NCI-H2029 (cell line): Measurements from ENCODE around the gene CCNF.

ENCODE experiments used
- DNase-seq: peaks from one replicate; lab custom pipeline; 2025; lab: John Stamatoyannopoulos, UW

CCNF gene

GRCh38 chr16:2485811-2486507, 56.7 kb downstream of the CCNF start:
- DNase-seq = no peak

- DNase-seq = no peak
Measured at GRCh38 chr16:2486645-2487516, 57.6 kb downstream of the CCNF start.

- DNase-seq = no peak
Measured at GRCh38 chr16:2487517-2487842, 58.2 kb downstream of the CCNF start.

- DNase-seq = no peak
Measured at GRCh38 chr16:2487903-2488531, 58.8 kb downstream of the CCNF start.

DNA sequence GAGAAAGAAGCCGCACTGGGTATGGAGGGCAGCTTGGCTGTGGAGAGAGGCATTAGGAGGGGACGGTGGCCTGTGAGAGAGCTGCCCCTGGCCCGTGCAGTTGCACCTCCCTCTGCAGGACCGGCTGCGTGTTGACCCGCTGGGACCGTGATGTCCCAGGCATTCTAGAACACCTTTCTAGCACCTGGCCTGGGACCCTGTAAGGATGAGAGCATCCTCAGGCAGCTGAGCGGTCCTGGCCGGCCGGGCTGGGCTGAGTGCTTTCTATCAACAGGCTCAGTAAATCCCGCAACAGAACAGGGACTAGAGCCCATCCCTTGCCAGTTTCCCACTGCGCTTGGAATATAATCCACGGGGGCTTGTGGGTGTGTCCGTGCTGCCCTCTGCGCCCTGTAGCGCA, 60.3 kb downstream of the CCNF start:
- no peak for DNase-seq

- DNase-seq = peak; percentile 62
Measured at GRCh38 chr16:2490190-2491105, 61.2 kb downstream of the CCNF start.

GRCh38 chr16:2492292-2492691, 63.0 kb downstream of the CCNF start:
- DNase-seq = no peak

GRCh38 chr16:2493605-2494004, 64.4 kb downstream of the CCNF start:
- DNase-seq = no peak

- DNase-seq = no peak
Measured at GRCh38 chr16:2494616-2495015, 65.4 kb downstream of the CCNF start.

- DNase-seq = no peak
Measured at GRCh38 chr16:2495041-2495440, 65.8 kb downstream of the CCNF start.

DNA sequence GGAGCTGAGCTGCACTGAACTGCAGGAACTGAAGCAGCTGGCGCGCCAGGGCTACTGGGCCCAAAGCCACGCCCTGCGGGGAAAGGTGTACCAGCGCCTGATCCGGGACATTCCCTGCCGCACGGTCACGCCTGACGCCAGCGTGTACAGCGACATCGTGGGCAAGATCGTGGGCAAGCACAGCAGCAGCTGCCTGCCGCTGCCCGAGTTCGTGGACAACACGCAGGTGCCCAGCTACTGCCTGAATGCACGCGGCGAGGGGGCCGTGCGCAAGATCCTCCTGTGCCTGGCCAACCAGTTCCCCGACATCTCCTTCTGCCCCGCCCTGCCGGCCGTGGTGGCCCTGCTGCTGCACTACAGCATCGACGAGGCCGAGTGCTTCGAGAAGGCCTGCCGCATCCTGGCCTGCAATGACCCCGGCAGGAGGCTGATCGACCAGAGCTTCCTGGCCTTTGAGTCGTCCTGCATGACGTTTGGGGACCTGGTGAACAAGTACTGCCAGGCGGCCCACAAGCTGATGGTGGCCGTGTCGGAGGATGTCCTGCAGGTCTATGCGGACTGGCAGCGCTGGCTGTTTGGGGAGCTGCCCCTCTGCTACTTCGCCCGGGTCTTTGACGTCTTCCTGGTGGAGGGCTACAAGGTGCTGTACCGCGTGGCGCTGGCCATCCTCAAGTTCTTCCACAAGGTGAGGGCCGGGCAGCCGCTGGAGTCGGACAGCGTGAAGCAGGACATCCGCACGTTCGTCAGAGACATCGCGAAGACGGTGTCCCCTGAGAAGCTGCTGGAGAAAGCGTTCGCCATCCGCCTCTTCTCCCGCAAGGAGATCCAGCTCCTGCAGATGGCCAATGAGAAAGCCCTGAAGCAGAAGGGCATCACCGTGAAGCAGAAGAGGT, 67.2 kb downstream of the CCNF start:
- DNase-seq = no peak

- no peak for DNase-seq
Measured at GRCh38 chr16:2497116-2497630, 67.9 kb downstream of the CCNF start.

DNA sequence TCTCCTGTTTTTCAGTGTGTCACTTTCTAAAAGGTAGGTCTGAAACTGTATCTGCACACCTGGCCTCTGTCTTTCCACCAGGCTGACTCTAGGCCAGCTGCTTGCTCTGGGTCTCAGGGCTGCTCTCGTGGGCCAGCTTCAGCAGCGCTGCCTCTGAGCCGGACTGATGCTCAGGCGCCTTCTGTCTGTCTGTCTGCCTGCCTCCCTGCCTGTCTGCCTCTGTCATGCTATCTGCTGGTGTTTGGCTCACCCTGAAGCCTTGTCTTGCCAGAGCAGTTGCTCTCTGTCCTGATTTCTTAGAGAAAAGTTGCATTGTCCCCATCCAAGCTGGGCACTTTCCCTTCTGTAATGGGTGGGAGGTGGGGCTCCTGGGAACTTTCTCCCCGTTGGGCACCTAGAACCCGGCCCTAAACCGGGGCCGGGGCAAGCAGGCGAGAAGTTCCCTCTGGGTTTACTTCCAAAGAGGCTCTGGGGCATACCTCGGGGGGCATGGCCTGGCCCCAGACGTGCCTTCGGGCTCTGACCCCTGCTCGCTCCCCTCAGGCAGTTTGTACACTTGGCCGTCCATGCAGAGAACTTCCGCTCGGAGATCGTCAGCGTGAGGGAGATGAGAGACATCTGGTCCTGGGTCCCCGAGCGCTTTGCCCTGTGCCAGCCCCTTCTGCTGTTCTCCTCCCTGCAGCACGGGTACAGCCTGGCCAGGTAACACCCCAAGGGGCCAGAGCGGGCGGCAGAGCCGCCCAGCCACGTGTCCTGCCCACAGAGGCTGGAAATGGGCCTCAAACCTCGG, 68.6 kb downstream of the CCNF start:
- DNase-seq = no peak

DNA sequence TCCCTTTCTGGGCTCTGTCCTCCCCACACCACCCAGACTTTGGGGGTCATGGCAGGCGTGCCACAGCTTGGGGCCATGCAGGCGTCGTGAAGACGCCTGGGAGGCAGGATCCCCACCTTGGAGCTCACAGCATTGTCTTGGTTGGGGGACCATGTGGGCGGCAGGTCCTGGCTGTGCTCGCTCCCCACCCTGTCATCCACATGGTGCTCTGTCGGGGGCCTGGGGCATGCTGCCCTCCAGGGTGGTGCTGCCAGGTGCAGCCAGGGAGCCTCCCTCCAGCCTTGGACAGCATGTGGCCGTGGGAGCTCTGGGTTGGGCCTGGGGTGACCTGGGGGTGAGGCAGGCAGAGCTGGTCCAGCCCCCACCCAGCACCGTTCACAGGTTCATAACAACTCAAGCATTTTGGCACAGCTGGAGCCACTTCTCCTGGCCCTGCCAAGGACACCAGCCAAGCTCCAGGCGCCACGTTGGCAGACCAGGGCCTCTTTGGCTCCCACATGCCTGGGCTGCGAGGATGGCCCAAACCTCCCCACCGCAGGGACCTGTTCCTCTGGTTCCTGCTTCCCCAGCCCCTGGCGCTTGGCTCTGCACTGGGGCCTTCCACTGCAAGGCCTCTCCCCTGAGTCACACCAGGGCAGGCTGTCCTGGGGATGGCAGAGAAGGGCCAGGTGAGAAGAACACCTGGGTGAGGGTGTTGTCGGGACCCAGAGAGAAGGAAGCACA, 69.4 kb downstream of the CCNF start:
- DNase-seq = peak; percentile 14

- no peak for DNase-seq
Measured at GRCh38 chr16:2499454-2499853, 70.2 kb downstream of the CCNF start.

GRCh38 chr16:2499890-2500429, 70.7 kb downstream of the CCNF start:
- DNase-seq = no peak

DNA sequence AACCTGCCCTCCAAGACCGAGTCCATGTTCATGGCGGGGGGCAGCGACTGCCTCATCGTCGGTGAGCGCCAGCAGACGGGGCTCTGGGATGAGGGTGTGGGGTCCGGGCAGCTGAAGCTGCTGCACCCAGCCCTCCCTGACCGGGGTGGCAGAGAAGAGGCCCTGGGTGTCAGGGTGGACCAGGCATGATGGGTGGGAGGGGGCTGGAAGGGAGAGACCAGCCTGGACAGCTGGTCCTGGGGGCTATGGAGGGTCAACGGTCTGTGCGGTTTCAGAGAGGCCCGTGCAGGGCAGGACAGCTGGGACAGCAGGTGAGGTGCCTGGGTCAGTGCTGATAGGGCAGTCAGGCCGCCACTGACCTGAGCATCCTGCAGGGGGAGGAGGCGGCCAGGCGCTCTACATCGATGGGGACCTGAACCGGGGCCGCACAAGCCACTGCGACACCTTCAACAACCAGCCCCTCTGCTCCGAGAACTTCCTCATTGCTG, 71.2 kb downstream of the CCNF start:
- no peak for DNase-seq

DNA sequence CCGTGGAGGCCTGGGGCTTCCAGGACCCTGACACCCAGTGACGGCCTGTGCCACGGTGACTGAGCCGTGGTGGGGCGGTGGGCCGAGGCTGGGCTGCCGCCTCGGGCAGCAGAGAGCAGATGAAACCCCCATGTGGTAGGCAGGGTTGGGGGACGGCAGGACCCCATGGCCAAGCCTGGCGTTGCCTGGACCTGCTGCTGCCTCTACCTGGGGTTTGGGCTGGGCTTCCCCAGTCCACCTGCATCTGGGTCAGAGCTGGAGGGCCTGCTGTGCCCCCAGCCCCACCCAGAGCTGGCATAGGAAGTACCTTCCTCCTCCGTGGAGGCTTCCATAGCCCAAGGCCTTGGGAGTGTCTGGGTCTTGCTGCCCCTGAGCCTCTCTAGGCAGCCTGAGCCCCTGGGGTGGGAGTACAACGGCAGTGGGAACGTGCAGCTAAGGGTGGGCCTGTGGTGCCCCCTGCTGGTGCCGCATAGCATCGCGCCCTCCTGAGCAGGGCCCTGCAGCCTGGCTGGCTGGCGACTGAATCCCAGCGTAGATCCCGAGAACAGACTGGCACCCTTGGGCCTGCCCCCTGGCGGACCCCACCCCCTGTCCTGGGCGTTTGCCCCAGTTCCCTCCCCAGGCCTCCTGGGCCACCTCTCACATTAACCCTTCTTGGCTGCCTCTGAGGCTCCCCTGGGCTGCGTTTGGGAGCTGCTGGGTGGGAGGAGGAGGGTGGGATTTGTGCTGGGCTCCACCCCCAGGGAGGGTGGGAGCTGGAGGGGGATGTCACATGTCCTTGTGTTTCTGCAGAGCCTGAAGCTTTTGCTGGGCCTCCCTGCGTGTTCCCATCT, 71.9 kb downstream of the CCNF start:
- DNase-seq = peak; percentile 43
